ENCODE data around the gene TRAF2. TPM values are rescaled to one million over a fixed set of nuclear protein-coding genes. Genes with fewer than 3 reads are reported as not detected.

TRAF2 gene
- total and polyA plus RNA-seq, 2 of the 8 experiments (the other 6 are each of a cell fraction or from before 2014, with no cell fraction given), result 26.9 to 50.2 TPM

- TF ChIP-seq CHD7 (IDR thresholded peaks at IDR 0.05; ENCODE audit: insufficient replicate concordance, low read length) (no peak), TAF1 (IDR thresholded peaks at IDR 0.05; ENCODE audit: low read depth, low read length) (no peak), POU5F1 (IDR thresholded peaks at IDR 0.05; ENCODE audit: low read depth, low read length) (no peak), TBP (IDR thresholded peaks at IDR 0.05; ENCODE audit: low read depth, low read length) (no peak), CHD1 (IDR thresholded peaks at IDR 0.05; ENCODE audit: low read depth, low read length) (no peak), TEAD4 (IDR thresholded peaks at IDR 0.05; ENCODE audit: low read depth, low read length) (no peak)
These were observed 31.6 kb downstream of the TRAF2 start (continued) for GRCh38 chr9:136917902-136918301.

All from H1 (cell line).